Measurements from ENCODE around the gene HAT1.

DNA sequence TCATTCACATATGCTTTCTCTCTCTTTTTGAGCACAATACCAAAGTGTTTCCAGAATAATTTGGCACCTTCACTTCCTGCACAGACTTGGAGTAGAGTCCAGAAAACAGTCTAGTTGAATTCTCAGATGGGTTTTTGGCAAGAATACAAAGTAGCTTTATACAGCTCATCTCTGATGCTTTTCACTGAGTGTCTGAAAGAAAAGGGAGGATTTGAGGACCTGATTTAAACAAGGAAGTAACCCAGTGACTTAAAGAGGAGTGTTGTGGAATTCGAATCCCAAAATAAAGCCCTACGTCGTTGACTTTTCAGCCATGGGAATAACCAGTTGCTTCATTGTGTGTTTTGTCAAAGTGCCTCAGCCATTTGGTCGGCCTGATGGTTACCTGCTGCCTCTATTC, 109.3 kb downstream of the HAT1 start:
- no peak for TF ChIP-seq POLR2A (IDR thresholded peaks at IDR 0.05)
- TF ChIP-seq, protein P1, sequence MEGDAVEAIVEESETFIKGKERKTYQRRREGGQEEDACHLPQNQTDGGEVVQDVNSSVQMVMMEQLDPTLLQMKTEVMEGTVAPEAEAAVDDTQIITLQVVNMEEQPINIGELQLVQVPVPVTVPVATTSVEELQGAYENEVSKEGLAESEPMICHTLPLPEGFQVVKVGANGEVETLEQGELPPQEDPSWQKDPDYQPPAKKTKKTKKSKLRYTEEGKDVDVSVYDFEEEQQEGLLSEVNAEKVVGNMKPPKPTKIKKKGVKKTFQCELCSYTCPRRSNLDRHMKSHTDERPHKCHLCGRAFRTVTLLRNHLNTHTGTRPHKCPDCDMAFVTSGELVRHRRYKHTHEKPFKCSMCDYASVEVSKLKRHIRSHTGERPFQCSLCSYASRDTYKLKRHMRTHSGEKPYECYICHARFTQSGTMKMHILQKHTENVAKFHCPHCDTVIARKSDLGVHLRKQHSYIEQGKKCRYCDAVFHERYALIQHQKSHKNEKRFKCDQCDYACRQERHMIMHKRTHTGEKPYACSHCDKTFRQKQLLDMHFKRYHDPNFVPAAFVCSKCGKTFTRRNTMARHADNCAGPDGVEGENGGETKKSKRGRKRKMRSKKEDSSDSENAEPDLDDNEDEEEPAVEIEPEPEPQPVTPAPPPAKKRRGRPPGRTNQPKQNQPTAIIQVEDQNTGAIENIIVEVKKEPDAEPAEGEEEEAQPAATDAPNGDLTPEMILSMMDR (IDR thresholded peaks at IDR 0.05), result no peak
